ENCODE measurements around the gene SEPTIN5.

SEPTIN5 gene

DNA sequence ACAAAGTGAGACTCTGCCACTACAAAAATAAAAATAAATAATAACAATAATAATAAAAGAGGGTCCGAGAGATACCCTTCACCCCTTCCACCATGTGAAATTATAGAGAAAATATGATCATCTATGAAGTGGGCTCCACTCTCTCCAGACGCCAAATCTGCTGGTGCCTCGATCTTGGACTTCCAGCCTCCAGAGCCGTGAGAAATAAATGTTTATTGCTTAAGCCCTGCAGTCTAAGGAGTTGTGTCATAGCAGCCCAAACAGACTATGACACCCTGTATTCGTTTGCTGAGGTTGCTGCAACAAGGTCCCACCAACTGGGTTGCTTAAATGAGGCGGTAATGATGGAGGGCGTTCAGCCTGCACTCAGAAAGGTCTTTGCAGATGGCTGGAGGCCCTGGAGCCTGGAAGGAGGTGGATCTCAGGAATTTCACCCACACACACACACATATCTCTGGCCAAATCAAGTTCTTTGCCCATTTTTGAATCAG is 7.6 kb upstream of the SEPTIN5 start:
- no peak for DNase-seq

- DNase-seq, result no peak
These were observed 6.7 kb upstream of the SEPTIN5 start for GRCh38 chr22:19707347-19708290.

DNA sequence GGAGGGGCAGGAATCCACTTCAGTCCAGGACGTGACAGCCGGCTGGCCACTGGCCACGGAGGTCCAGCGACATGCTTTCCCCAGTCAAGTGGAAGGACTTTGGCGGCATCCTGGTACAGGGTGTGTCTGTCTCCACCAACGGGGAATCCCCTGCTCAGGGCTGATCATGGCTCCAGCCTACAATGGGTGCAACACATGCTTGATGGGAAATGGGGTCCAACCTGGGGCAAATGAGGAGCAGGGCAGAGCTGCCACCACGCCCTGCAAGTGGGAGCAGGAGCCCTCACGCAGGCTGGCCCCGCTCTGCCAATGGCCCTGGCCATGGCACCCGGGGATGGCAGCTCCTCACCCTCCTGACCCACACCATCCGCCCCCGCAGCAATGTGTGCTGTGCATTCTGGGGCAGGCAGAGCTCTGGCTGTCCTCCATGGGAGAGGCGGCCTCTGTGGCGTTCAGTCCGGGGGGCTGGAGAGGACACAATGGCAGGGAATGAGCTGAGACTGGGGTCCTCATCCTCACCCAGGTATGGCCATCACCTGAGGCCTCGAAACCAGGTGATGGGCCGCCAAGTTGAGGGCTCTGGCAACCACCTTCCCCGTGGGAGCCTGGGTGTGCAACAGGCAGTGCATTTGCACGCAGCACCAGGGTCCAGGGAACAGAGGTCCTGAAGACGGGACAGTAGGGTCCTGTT is 5.8 kb upstream of the SEPTIN5 start:
- no peak for DNase-seq

GRCh38 chr22:19709063-19709769 is 5.1 kb upstream of the SEPTIN5 start:
- DNase-seq, result no peak

- no peak for DNase-seq
These were observed 4.1 kb upstream of the SEPTIN5 start for GRCh38 chr22:19710020-19710768.

DNA sequence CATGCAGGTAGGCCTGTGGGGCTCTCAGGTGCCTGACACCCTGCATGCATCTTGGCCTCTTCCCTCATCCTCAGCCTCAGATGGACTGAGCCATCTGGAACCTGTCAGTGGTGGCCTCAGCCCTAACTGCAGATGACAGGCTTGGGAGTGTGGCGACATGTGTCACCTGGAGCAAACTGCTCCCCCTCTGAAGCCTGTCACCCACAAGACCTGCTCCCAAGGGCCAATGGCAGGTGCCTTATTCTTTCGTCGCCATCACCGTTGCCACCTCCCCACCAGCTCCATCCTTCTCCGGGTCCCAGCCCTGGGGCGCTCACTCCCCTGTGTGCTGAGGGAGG is 3.6 kb upstream of the SEPTIN5 start:
- no peak for DNase-seq

GRCh38 chr22:19713245-19713644 is 1.1 kb upstream of the SEPTIN5 start:
- no peak for DNase-seq

DNA sequence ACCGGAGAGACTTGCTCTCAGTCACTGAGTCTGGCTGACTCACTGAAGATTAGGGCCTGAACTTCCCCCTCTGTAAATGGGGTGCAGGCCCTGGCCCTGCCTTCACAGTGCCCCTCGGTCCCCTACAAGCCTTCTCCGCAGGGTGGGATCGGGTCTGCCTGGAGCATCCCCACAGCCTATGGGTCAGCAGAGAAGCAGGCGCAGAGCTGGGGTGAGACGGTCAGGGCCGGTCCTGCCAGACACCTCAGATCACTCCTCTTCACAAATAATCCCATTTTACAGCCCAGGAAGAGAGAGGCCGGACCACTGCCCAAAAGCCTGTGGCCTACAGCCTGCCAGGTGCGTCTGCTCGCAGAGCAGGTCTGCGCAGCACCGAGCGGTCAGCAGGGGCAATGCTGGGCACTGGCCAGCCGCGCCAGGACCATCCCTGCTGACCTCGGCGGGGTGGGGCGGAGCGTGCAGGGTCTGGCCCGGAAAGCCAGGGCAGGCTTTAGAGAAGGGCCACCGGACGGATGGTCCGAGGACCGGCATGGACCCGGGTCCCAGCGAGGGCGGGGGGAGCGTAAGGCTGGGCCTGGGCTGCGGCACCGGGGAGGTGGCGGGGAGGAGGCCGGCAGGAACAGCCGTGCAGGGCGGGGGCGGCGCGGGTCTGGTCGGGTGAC is 522 bp upstream of the SEPTIN5 start:
- no peak for DNase-seq

GRCh38 chr22:19715188-19715930 is 1.1 kb downstream of the SEPTIN5 start:
- DNase-seq, result no peak

GRCh38 chr22:19716041-19716828 is 1.9 kb downstream of the SEPTIN5 start:
- no peak for DNase-seq

GRCh38 chr22:19716829-19717105 is 2.5 kb downstream of the SEPTIN5 start:
- no peak for DNase-seq

DNA sequence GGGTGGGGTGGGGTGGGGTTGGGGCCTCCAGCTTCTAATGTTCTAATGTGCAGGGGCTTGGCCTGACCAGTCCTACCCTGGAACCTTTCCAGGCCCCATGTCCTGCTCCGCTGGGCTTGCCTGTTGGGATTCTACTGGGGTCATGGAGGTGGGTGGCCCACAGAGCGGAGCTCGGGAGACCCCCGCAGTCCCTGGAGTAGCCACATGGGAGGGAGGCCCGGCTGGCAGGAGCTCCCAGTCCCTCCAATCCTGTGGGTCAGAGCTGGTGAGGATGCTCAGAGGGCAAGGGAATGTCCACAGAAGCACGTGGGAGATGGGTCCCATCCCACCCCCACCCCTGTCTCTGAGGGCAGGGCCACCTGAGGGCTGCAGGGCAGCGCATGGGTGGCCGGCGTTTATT is 2.9 kb downstream of the SEPTIN5 start:
- no peak for DNase-seq

DNA sequence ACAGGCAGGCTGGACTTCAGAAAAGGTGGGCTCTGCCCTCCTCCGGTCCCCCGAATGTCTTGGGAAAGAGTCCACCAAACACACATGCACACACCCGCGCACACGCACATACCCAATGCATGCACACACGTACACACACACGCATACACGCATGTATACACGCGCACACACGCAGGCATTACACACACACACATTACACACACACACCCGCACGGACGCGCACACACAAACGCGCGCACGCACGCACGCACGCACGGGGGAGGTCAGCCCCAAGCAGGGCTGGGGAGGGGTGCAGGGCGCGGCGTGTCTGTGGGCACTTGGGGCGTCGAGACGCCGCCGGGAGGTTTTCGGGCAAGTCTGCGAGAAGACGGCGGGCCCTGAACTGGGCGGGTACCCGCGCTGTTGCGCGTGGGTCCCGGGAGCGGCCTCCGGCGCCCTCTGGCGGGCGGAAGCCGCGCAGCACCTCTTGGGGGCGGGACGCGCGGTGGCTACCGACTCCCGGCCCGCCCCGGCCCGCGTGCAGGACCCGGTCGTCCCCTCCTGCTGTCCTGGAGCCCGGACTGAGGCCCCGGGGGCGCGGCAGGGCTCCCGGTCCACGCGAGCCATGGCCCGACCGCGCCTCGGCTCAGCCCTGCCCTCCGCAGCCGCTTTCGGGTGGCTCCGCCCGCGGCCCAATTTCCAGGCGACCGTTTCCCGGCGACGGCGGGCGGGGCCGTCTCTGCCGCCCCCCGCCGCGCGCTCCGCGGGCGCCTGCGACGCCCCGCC is 3.6 kb downstream of the SEPTIN5 start:
- peak; percentile 48 for DNase-seq

DNA sequence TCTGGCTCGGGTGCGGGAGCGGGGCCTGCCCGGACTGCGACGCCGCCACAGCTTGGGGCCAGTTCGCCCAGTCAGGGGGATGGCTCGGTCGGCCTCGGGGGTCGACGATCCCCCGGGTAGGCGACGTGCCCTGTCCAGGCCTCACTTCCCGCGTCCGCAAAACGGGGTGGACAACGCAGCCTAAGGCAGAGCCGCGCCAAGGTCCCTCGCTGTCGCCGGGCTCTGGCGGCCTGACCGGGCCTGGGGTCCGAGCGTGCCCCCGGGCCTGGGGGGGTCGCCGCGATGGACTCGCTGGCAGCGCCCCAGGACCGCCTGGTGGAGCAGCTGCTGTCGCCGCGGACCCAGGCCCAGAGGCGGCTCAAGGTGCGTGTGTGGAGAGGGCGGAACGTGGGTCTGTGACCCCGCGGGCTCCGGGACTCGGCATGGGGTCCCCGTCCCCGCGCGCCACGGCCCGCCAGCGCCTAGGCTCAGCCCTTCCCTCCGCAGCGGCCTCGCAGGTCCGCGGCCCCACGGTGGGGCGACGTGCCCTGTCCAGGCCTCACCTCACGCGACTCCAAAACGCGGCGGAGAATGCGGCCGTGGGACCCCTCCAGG is 4.2 kb downstream of the SEPTIN5 start:
- no peak for DNase-seq

DNA sequence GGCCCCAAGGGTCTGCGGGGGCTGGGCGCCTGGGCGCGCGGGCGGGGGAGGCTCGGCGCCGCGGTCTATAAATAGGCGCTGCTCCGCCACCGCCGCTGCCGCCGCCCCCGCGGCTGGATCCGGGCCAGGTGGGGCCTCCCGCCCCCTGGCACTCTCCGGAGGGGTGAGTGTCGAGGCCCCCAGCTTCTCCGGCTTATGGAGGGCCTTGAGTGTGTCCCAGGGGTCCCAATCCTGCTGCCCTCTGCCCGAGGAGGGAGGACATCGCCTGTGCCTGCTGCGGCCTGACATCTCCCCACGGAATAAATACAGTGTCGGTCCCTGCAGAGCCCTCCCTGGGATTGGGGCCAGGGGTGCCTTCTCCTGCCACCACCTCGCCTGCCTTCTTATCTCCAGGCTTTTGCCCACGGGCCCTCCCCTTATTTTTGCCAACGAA is 4.8 kb downstream of the SEPTIN5 start:
- DNase-seq, result no peak

DNA sequence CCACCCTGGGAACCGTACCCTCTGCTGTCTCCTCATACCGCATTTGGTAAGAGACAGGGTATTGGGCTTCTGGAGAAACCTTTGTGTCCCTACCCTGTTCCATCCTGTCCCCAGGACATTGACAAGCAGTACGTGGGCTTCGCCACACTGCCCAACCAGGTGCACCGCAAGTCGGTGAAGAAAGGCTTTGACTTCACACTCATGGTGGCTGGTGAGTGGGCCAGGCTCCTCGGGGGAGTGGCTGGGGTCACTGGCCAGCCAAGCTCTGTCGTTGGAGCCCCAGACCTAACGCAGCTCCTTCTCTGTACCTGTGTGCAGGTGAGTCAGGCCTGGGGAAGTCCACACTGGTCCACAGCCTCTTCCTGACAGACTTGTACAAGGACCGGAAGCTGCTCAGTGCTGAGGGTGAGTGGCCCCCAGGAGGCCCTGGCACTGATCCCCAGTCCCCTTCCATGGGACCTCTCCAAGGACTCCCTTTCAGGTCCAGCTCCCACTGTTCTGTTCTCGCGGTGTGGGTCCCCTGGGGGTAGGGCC is 5.3 kb downstream of the SEPTIN5 start:
- no peak for DNase-seq

DNA sequence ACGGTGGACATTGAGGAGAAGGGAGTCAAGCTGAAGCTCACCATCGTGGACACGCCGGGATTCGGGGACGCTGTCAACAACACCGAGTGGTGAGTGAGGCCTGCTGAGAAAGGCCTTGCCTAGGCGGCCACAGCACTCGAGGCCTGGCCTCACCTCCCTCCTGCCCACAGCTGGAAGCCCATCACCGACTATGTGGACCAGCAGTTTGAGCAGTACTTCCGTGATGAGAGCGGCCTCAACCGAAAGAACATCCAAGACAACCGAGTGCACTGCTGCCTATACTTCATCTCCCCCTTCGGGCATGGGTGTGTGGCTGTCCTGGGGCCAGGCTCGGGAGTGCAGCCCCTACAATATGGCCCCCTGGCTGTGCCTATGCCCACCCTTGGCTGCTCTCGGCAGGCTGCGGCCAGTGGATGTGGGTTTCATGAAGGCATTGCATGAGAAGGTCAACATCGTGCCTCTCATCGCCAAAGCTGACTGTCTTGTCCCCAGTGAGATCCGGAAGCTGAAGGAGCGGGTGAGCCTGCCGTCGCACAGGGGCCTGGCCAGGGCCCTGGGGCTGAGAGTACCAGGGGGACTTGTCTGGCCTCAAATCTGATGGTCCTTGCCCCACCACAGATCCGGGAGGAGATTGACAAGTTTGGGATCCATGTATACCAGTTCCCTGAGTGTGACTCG is 6.0 kb downstream of the SEPTIN5 start:
- DNase-seq, result no peak

- no peak for DNase-seq
These were observed 6.7 kb downstream of the SEPTIN5 start for GRCh38 chr22:19720999-19721329.

All from NCI-H2171 treated with DMSO at 0.1 percent for 48 hours (cell line).